A549 (cell line): ENCODE results near the gene HNRNPK. TPM values are rescaled to one million over a fixed set of nuclear protein-coding genes. Genes with fewer than 3 reads are reported as not detected.
A peak's percentile ranks its signal among the peaks of the same experiment; 100 is the strongest.

Experiments used
- ATAC-seq, 2 experiments: fragments of 200-7000 bp in 1 of 2; fragments of >200 bp in 1 of 2; cut with Nextera tagmentation in 1 of 2; cut with Tn5 transposase in 1 of 2; 3 replicates each; pipeline versions ENCODE4 v1.8.0 to v1.9.1; 2018 to 2020; ENCODE audit warnings: mild to moderate bottlenecking in 1 of 2, moderate library complexity in 1 of 2
- CTCF ChIA-PET: fragments of 300-600 bp; sonication (Branson Sonifier 250); formaldehyde crosslinking; extraction: SDS; loops from one replicate; lab custom pipeline; 2021; ENCODE audit warnings: antibody characterized with exemption, inconsistent platforms; lab: Yijun Ruan, JAX
- POLR2A ChIA-PET: fragments of 350-600 bp; formaldehyde crosslinking; extraction: SDS; loops from one replicate; lab custom pipeline; 2021; ENCODE audit warnings: antibody characterized with exemption, inconsistent platforms; lab: Yijun Ruan, JAX
- DNase-seq, 2 experiments: peaks; one replicate each; pipeline versions ENCODE4 v3.0.0 to v3.0.0-alpha.2; 2011 to 2016; ENCODE audit warnings: low read depth in 1 of 2, low spot score in 1 of 2
- FAIRE-seq: peaks from 2 replicates; lab custom pipeline; 2011; peaks lifted over from hg19 to GRCh38; lab: Jason Lieb, UNC
- H3K27ac ChIP-seq, 2 experiments: fragments of >200 bp; sonication (Bioruptor Twin); formaldehyde crosslinking; 3 replicates each; pipeline ENCODE4 v1.5.1; 2016 to 2017
- H3K4me1 ChIP-seq: fragments of >200 bp; sonication (Bioruptor Twin); formaldehyde crosslinking; 3 replicates; pipeline ENCODE4 v1.6.1; 2016
- H3K4me2 ChIP-seq: fragments of >200 bp; sonication (Bioruptor Twin); formaldehyde crosslinking; 3 replicates; pipeline ENCODE4 v1.6.1; 2016
- H3K4me3 ChIP-seq: fragments of >200 bp; sonication (Bioruptor Twin); formaldehyde crosslinking; 3 replicates; pipeline ENCODE4 v1.5.1; 2016
- H3K9me3 ChIP-seq: fragments of >200 bp; sonication (Bioruptor Twin); formaldehyde crosslinking; 3 replicates; pipeline ENCODE4 v1.6.1; 2016
- CBX2 ChIP-seq: fragments of 200-600 bp; sonication (generic); IDR thresholded peaks from 2 replicates; pipeline ENCODE4 v1.6.1; 2016; ENCODE audit warnings: low read depth, mild to moderate bottlenecking, borderline replicate concordance
- CBX8 ChIP-seq: fragments of 200-600 bp; sonication (generic); IDR thresholded peaks from 2 replicates; pipeline ENCODE4 v1.6.1; 2016
- E2F6 ChIP-seq: IDR thresholded peaks from 2 replicates; pipeline ENCODE4 v1.6.1; 2012; ENCODE audit warnings: low read depth, borderline replicate concordance
- HDAC2 ChIP-seq: fragments of 200-600 bp; sonication (generic); IDR thresholded peaks from 2 replicates; pipeline ENCODE4 v1.6.1; 2016
- HEYL ChIP-seq: fragments of 250-450 bp; sonication (Bioruptor Pico); IDR thresholded peaks from 2 replicates; pipeline ENCODE4 v1.8.0; 2021; ENCODE audit warnings: mild to moderate bottlenecking, moderate library complexity
- HOXA7 ChIP-seq: fragments of 250-450 bp; sonication (Bioruptor Pico); IDR thresholded peaks from 2 replicates; pipeline ENCODE4 v1.5.0; 2020; ENCODE audit warnings: mild to moderate bottlenecking, moderate library complexity
- HOXB5 ChIP-seq: fragments of 250-450 bp; sonication (Bioruptor Pico); IDR thresholded peaks from 2 replicates; pipeline ENCODE4 v1.5.0; 2020; ENCODE audit warnings: mild to moderate bottlenecking, moderate library complexity
- MAFK ChIP-seq: fragments of 450-650 bp; IDR thresholded peaks from 2 replicates; pipeline ENCODE4 v1.6.1; 2014; ENCODE audit not compliant: partially characterized antibody
- MAX ChIP-seq: IDR thresholded peaks from 2 replicates; pipeline ENCODE4 v1.6.1; 2012
- MYC ChIP-seq: IDR thresholded peaks from 2 replicates; pipeline ENCODE4 v1.6.1; 2012; ENCODE audit warnings: mild to moderate bottlenecking, inconsistent platforms, low read length, improper control_type of control experiment, borderline replicate concordance
- POLR2A ChIP-seq: IDR thresholded peaks from 2 replicates; pipeline ENCODE4 v1.6.1; 2012; ENCODE audit warnings: mild to moderate bottlenecking, low read length
- SREBF2 ChIP-seq: fragments of 450-650 bp; IDR thresholded peaks from 2 replicates; pipeline ENCODE4 v1.6.1; 2014; ENCODE audit warnings: mild to moderate bottlenecking, moderate library complexity
- USF2 ChIP-seq: fragments of 450-650 bp; IDR thresholded peaks from 2 replicates; pipeline ENCODE4 v1.6.1; 2014; ENCODE audit warnings: antibody characterized with exemption
- WGBS: methylation state at CpG from one replicate; pipeline ENCODE4 v1.1.6; 2017; ENCODE audit errors: missing lambda C conversion rate; 5-methylcytosine and 5-hydroxymethylcytosine counted together
- polyA plus RNA-seq, 4 experiments: library from polyadenylated mRNA; depleted of rRNA in 3 of 4; stranded (reverse); fragments of >200 nt; fragmentation: RNase III in 1 of 4; extraction: RNeasy Plus Mini Kit Qiagen cat#74134 plus additional on column Dnase treatment in 1 of 4; gene quantifications; 2 replicates in 3 of 4; 3 replicates in 1 of 4; pipeline ENCODE4 v1.2.3, GENCODE V29; 2011 to 2017
- TF ChIP-seq, protein P1 (sequence below): IDR thresholded peaks from 2 replicates; pipeline ENCODE4 v1.6.1; 2012

The HNRNPK gene
- polyA plus RNA-seq, 2 of the 4 experiments (the other 2 are of a cell fraction) = 682 to 699 TPM

GRCh38 chr9:83978992-83979811 is 813 bp downstream of the HNRNPK start:
- peak; percentile 73 to 81 for DNase-seq
- CTCF ChIA-PET = interaction anchor here (1.2 to 1.8 kb wide), 2 partner anchors 18 to 42 kb away, joined by 3 to 8 read pairs; no protein-coding TSS in a partner anchor

GRCh38 chr9:83977196-83977595 is 2.8 kb downstream of the HNRNPK start:
- H3K4me2 ChIP-seq = peak overlapping the region; percentile 87
- FAIRE-seq = no peak
- no peak for DNase-seq
- TF ChIP-seq MAFK = peak; percentile 77
- TF ChIP-seq HEYL = no peak
- TF ChIP-seq, all 56 proteins: peak for 1
- H3K27ac ChIP-seq = no peak overlapping the region
- ChIA-PET CTCF (interaction anchor here (0.8 kb wide), 1 partner anchor 11 kb away, joined by 3 read pairs; no protein-coding TSS in a partner anchor), POLR2A (no interaction called here)
- peak overlapping the region; percentile 94; the same call in 2 of the 3 replicates for H3K4me3 ChIP-seq
- H3K9me3 ChIP-seq = no peaks in the 10 kb centered on the region
- 83% methylated on average over 1 of the region's 1 CpG for WGBS
- ATAC-seq = no peak
- peaks cover 55% of the 10 kb centered on the region for H3K4me1 ChIP-seq

More at GRCh38 chr9:83978992-83979811, 813 bp downstream of the HNRNPK start:
- H3K4me1 ChIP-seq = peaks cover 46% of the 10 kb centered on the region
- H3K4me2 ChIP-seq = peak overlapping the region; percentile 87
- POLR2A ChIA-PET = interaction anchor here (1.1 to 2.8 kb wide), 8 partner anchors 12 to 282 kb away, joined by 3 to 29 read pairs (median 8); partner anchors contain the start of gene KIF27
- peak overlapping the region; percentile 94 for H3K4me3 ChIP-seq
- under 1% methylated on average over 43 of the region's 55 CpGs for WGBS
- ATAC-seq (peak; percentile 62 to 71), FAIRE-seq (no peak)
- TF ChIP-seq SREBF2 = no peak
- TF ChIP-seq MYC = peak; percentile 99
- TF ChIP-seq MAX = peak; percentile 96
- TF ChIP-seq CBX2 = no peak
- 0 out of 2 replicates have a peak, but pooled peaks have one; percentile 22 for TF ChIP-seq E2F6
- TF ChIP-seq, protein P1, sequence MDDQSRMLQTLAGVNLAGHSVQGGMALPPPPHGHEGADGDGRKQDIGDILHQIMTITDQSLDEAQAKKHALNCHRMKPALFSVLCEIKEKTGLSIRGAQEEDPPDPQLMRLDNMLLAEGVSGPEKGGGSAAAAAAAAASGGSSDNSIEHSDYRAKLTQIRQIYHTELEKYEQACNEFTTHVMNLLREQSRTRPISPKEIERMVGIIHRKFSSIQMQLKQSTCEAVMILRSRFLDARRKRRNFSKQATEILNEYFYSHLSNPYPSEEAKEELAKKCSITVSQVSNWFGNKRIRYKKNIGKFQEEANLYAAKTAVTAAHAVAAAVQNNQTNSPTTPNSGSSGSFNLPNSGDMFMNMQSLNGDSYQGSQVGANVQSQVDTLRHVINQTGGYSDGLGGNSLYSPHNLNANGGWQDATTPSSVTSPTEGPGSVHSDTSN = no peak
- no peak for TF ChIP-seq CBX8
- no peaks in the 10 kb centered on the region for H3K9me3 ChIP-seq
- peak overlapping the region; percentile 100 for H3K27ac ChIP-seq

GRCh38 chr9:83976372-83976771 is 3.6 kb downstream of the HNRNPK start:
- Histone ChIP-seq H3K27ac (no peak overlapping the region), H3K4me3 (no peak overlapping the region), H3K9me3 (no peaks in the 10 kb centered on the region), H3K4me2 (peak overlapping the region; percentile 87), H3K4me1 (peaks cover 51% of the 10 kb centered on the region)
- 88% methylated on average over 2 of the region's 2 CpGs for WGBS
- ChIA-PET CTCF (no interaction called here), POLR2A (no interaction called here)
- no peak for DNase-seq
- TF ChIP-seq POLR2A = no peak
- TF ChIP-seq HDAC2 = no peak
- TF ChIP-seq HOXB5 (CRISPR knock-in tag) = no peak
- TF ChIP-seq, all 56 proteins: peak for 0
- no peak for FAIRE-seq
- ATAC-seq = no peak

- ChIA-PET CTCF (no interaction called here), POLR2A (interaction anchor here (1.2 kb wide), 1 partner anchor 10 kb away, joined by 3 read pairs; no protein-coding TSS in a partner anchor)
These were observed 4.7 kb downstream of the HNRNPK start for GRCh38 chr9:83975300-83975699.

More at GRCh38 chr9:83975300-83975699, 4.7 kb downstream of the HNRNPK start:
- Histone ChIP-seq H3K4me1 (peaks cover 51% of the 10 kb centered on the region), H3K4me3 (no peak overlapping the region), H3K27ac (no peak overlapping the region), H3K4me2 (no peak overlapping the region), H3K9me3 (no peaks in the 10 kb centered on the region)
- ATAC-seq = no peak
- WGBS = 93% methylated on average over 12 of the region's 12 CpGs
- no peak for FAIRE-seq
- TF ChIP-seq USF2 = 0 out of 2 replicates have a peak, but pooled peaks have one; percentile 10
- TF ChIP-seq HOXA7 = no peak
- no peak for DNase-seq
